MM.1S (cell line): ENCODE data around the gene TMEM209.
A peak's percentile ranks its signal among the peaks of the same experiment; 100 is the strongest.
"Not testable (repeated sequence)": the region's sequence is repeated elsewhere in the genome, so short reads cannot be mapped to it uniquely, and the experiment has no call there.

ENCODE experiments used
- DNase-seq: peaks from one replicate; pipeline ENCODE4 v3.0.0-alpha.2; 2015
- H2AFZ ChIP-seq: fragments of 300-600 bp; sonication (generic); 2 replicates; pipeline ENCODE4 v1.6.0; 2016; ENCODE audit warnings: antibody characterized with exemption, low read length
- H3F3A ChIP-seq: fragments of 300-600 bp; sonication (generic); 2 replicates; pipeline ENCODE4 v1.6.1; 2016; ENCODE audit warnings: mild to moderate bottlenecking, antibody characterized with exemption, low read length, moderate library complexity, mixed read lengths; ENCODE audit not compliant: insufficient read depth
- H3K27ac ChIP-seq: fragments of 300-600 bp; sonication (generic); 2 replicates; pipeline ENCODE4 v1.5.1; 2016; ENCODE audit warnings: mild to moderate bottlenecking, low read length
- H3K27me3 ChIP-seq: fragments of 300-600 bp; sonication (generic); replicated peaks from 2 replicates; pipeline ENCODE4 v1.6.0; 2016; ENCODE audit warnings: low read length; ENCODE audit not compliant: insufficient read depth
- H3K36me3 ChIP-seq: fragments of 300-600 bp; sonication (generic); replicated peaks from 2 replicates; pipeline ENCODE4 v1.6.1; 2016; ENCODE audit warnings: mild to moderate bottlenecking, low read length, mixed read lengths; ENCODE audit not compliant: insufficient read depth
- H3K4me1 ChIP-seq: fragments of 300-600 bp; sonication (generic); 2 replicates; pipeline ENCODE4 v1.6.1; 2016; ENCODE audit warnings: low read length, mixed read lengths
- H3K4me2 ChIP-seq: fragments of 300-600 bp; sonication (generic); 2 replicates; pipeline ENCODE4 v1.6.0; 2016; ENCODE audit warnings: low read depth, low read length
- H3K4me3 ChIP-seq: fragments of 300-600 bp; sonication (generic); 2 replicates; pipeline ENCODE4 v1.5.1; 2016; ENCODE audit warnings: low read length, mixed read lengths
- H3K79me2 ChIP-seq: fragments of 300-600 bp; sonication (generic); 2 replicates; pipeline ENCODE4 v1.6.1; 2016; ENCODE audit warnings: mixed run types, low read length, mixed read lengths
- H3K9ac ChIP-seq: fragments of 300-600 bp; sonication (generic); 2 replicates; pipeline ENCODE4 v1.6.1; 2016; ENCODE audit warnings: low read length, mixed read lengths
- H3K9me2 ChIP-seq: fragments of 300-600 bp; sonication (generic); replicated peaks from 2 replicates; pipeline ENCODE4 v1.6.1; 2016; ENCODE audit warnings: mild to moderate bottlenecking, low read length, mixed read lengths; ENCODE audit not compliant: insufficient read depth
- H3K9me3 ChIP-seq: fragments of 300-600 bp; sonication (generic); replicated peaks from 2 replicates; pipeline ENCODE4 v1.6.1; 2016; ENCODE audit warnings: mild to moderate bottlenecking, low read length, mixed read lengths; ENCODE audit not compliant: insufficient read depth
- H4K20me1 ChIP-seq: fragments of 300-600 bp; sonication (generic); 2 replicates; pipeline ENCODE4 v1.6.1; 2016; ENCODE audit warnings: mild to moderate bottlenecking, low read length, moderate library complexity, mixed read lengths; ENCODE audit not compliant: insufficient read depth
- CTCF ChIP-seq: fragments of 300-600 bp; sonication (generic); IDR thresholded peaks from 2 replicates; pipeline ENCODE4 v1.5.1; 2016; ENCODE audit warnings: antibody characterized with exemption, low read length, mixed read lengths
- EZH2 ChIP-seq: fragments of 300-600 bp; sonication (generic); optimal IDR thresholded peaks from 2 replicates; pipeline ENCODE3; 2017; ENCODE audit warnings: low read depth, mild to moderate bottlenecking, antibody characterized with exemption, low read length, mixed read lengths
- EZH2phosphoT487 ChIP-seq: fragments of 300-600 bp; sonication (generic); IDR thresholded peaks from 2 replicates; pipeline ENCODE4 v1.6.1; 2018; ENCODE audit warnings: antibody characterized with exemption, low read length

Gene TMEM209

GRCh38 chr7:130227883-130228575 is 22.8 kb upstream of the TMEM209 start:
- Histone ChIP-seq H3K27ac (no peak overlapping the region), H3K27me3 (no peaks in the 10 kb centered on the region), H3K4me2 (0 out of 2 replicates have a peak overlapping the region, but pooled peaks have one; percentile 9), H3F3A (peaks cover 10% of the 10 kb centered on the region), H3K9ac (no peak overlapping the region), H3K4me1 (peaks cover 22% of the 10 kb centered on the region), H3K9me2 (no peaks in the 10 kb centered on the region), H2AFZ (0 out of 2 replicates have a peak overlapping the region, but pooled peaks have one; percentile 27), H3K36me3 (no peaks in the 10 kb centered on the region), H3K79me2 (no peaks in the 10 kb centered on the region), H3K9me3 (no peaks in the 10 kb centered on the region), H4K20me1 (no peaks in the 10 kb centered on the region), H3K4me3 (no peak overlapping the region)
- TF ChIP-seq CTCF (no peak), EZH2phosphoT487 (no peak), EZH2 (no peak)
- DNase-seq: no peak

GRCh38 chr7:130226333-130226732 is 21.1 kb upstream of the TMEM209 start:
- Histone ChIP-seq H3K27me3 (no peaks in the 10 kb centered on the region), H4K20me1 (no peaks in the 10 kb centered on the region), H3K36me3 (no peaks in the 10 kb centered on the region), H3K9me2 (no peaks in the 10 kb centered on the region), H3K4me1 (peaks cover 22% of the 10 kb centered on the region), H3K4me3 (no peak overlapping the region), H3K79me2 (no peaks in the 10 kb centered on the region), H3F3A (peaks cover 13% of the 10 kb centered on the region), H3K9ac (no peak overlapping the region), H3K27ac (no peak overlapping the region), H3K4me2 (no peak overlapping the region), H2AFZ (no peak overlapping the region), H3K9me3 (no peaks in the 10 kb centered on the region)
- TF ChIP-seq EZH2 (no peak), CTCF (no peak), EZH2phosphoT487 (no peak)
- DNase-seq: no peak

- H3F3A ChIP-seq: peaks cover 13% of the 10 kb centered on the region
- H3K9ac ChIP-seq, H3K4me3 ChIP-seq, H3K9me2 ChIP-seq, DNase-seq, H4K20me1 ChIP-seq, H2AFZ ChIP-seq, H3K9me3 ChIP-seq, H3K27ac ChIP-seq, H3K79me2 ChIP-seq, H3K36me3 ChIP-seq, H3K4me2 ChIP-seq, H3K27me3 ChIP-seq: not testable (repeated sequence)
- H3K4me1 ChIP-seq: peaks cover 22% of the 10 kb centered on the region
Observed at GRCh38 chr7:130224923-130225322, 19.7 kb upstream of the TMEM209 start.

GRCh38 chr7:130224210-130224609 is 19.0 kb upstream of the TMEM209 start:
- Histone ChIP-seq H3K9me2 (no peaks in the 10 kb centered on the region), H3K9me3 (no peaks in the 10 kb centered on the region), H4K20me1 (no peaks in the 10 kb centered on the region), H2AFZ (no peak overlapping the region; the same call in 1 of the 2 replicates), H3K36me3 (no peaks in the 10 kb centered on the region), H3K79me2 (no peaks in the 10 kb centered on the region), H3K4me1 (peaks cover 22% of the 10 kb centered on the region), H3K4me2 (peak overlapping the region; percentile 2; the same call in 1 of the 2 replicates), H3K9ac (no peak overlapping the region), H3K4me3 (no peak overlapping the region), H3K27me3 (no peaks in the 10 kb centered on the region), H3F3A (peaks cover 13% of the 10 kb centered on the region), H3K27ac (peak overlapping the region; percentile 38; the same call in 1 of the 2 replicates)
- TF ChIP-seq EZH2phosphoT487: no peak
- no peak for TF ChIP-seq EZH2
- TF ChIP-seq CTCF: no peak
- DNase-seq: no peak
